Inflammatory macrophage treated with lipopolysaccharide for 1 hour (primary cell): ENCODE results near the gene MAP3K21.

Experiments
- DNase-seq, 2 donors: peaks; one replicate each; pipeline ENCODE4 v3.0.0-alpha.2; 2020 to 2022

Gene MAP3K21

GRCh38 chr1:233326811-233327650 is 493 bp upstream of the MAP3K21 start:
- peak; percentile 91 to 92 for DNase-seq

DNA sequence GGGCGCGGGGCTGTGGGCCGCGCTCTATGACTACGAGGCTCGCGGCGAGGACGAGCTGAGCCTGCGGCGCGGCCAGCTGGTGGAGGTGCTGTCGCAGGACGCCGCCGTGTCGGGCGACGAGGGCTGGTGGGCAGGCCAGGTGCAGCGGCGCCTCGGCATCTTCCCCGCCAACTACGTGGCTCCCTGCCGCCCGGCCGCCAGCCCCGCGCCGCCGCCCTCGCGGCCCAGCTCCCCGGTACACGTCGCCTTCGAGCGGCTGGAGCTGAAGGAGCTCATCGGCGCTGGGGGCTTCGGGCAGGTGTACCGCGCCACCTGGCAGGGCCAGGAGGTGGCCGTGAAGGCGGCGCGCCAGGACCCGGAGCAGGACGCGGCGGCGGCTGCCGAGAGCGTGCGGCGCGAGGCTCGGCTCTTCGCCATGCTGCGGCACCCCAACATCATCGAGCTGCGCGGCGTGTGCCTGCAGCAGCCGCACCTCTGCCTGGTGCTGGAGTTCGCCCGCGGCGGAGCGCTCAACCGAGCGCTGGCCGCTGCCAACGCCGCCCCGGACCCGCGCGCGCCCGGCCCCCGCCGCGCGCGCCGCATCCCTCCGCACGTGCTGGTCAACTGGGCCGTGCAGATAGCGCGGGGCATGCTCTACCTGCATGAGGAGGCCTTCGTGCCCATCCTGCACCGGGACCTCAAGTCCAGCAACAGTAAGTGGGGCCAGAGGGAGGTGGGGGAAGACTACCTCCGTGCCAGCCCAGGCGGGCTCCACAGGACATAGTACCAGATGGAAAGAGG is 808 bp downstream of the MAP3K21 start:
- DNase-seq: peak in 1 of 2 donors; percentile 5

- DNase-seq: no peak
Measured at GRCh38 chr1:233331676-233332519, 4.4 kb downstream of the MAP3K21 start.

- peak in 1 of 2 donors; percentile 27 for DNase-seq
Measured at GRCh38 chr1:233333086-233333485, 5.6 kb downstream of the MAP3K21 start.

GRCh38 chr1:233334092-233334491 is 6.6 kb downstream of the MAP3K21 start:
- DNase-seq: no peak

DNA sequence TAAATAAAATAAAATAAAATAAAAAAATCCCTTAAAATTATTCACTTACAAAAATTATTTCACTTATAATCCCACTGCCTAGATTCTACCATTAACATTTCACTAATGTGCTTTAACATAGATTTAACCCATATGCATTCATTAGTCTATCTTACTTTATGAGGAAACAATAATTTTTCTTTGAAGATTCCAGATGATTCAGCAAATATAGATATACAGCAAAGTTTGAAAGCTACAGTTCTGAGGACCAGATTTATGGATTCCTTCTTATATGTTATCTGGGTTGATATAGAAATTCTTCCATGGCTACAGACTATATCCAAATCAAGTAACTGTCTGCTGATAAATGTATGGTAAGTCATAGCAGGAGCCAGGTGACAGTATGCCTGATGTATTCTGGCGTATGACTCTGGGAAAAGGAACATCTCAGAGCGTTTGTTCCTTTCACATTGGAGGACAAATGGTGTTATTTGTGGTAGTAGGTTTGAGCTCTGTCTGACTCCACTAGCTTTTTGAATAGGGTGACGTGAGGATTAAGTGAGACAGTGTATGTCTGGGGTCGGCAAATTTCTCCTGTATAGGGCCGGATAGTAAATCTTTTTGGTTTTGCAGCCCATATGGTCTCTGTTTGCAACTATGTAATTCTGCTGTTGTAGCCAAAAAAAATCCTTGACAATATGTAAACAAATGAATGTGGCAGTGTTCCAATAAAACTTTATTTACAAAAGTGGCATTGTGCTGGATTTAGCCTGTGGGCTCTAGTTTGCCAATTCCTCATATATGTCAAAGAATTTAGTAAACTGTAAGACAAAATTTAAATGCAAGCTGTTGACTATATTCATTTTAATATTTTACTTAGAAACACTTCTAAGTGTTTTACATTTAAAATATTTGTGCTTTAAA is 9.3 kb downstream of the MAP3K21 start:
- DNase-seq: no peak

GRCh38 chr1:233337505-233337904 is 10.0 kb downstream of the MAP3K21 start:
- DNase-seq: no peak

GRCh38 chr1:233338102-233338501 is 10.6 kb downstream of the MAP3K21 start:
- no peak for DNase-seq

- no peak for DNase-seq
Measured at GRCh38 chr1:233340031-233340555, 12.6 kb downstream of the MAP3K21 start.

DNA sequence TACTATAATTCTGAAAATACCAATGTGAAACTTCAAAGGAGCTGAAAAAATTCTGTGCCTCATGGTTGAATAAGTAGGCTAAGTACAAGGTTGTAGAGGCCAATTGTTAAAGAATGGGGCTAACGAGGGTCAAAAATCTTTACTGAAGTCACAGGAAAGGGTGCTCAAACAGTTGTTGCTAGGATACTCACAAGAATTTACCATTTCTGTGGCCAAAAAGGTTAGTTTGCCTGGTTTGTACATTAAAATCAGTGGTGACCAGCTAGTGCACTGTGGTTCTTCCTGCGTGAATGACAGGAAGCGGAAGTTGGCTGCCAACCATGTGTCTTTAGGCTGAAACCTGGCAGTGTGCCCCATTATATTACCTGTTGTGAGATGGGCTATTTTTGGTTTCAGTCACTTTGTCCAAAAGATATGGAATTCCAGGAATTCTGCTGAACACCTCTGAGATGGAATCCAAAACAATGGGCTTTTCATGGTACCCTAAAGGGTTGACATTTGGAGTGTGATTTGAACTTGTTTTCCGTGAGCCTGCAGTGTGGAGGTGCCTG is 13.5 kb downstream of the MAP3K21 start:
- DNase-seq: no peak

GRCh38 chr1:233342086-233342485 is 14.6 kb downstream of the MAP3K21 start:
- no peak for DNase-seq

GRCh38 chr1:233343262-233343661 is 15.7 kb downstream of the MAP3K21 start:
- DNase-seq: no peak

- no peak for DNase-seq
Measured at GRCh38 chr1:233347338-233347737, 19.8 kb downstream of the MAP3K21 start.

- no peak for DNase-seq
Measured at GRCh38 chr1:233349137-233349536, 21.6 kb downstream of the MAP3K21 start.

GRCh38 chr1:233354983-233355382 is 27.5 kb downstream of the MAP3K21 start:
- no peak for DNase-seq

DNA sequence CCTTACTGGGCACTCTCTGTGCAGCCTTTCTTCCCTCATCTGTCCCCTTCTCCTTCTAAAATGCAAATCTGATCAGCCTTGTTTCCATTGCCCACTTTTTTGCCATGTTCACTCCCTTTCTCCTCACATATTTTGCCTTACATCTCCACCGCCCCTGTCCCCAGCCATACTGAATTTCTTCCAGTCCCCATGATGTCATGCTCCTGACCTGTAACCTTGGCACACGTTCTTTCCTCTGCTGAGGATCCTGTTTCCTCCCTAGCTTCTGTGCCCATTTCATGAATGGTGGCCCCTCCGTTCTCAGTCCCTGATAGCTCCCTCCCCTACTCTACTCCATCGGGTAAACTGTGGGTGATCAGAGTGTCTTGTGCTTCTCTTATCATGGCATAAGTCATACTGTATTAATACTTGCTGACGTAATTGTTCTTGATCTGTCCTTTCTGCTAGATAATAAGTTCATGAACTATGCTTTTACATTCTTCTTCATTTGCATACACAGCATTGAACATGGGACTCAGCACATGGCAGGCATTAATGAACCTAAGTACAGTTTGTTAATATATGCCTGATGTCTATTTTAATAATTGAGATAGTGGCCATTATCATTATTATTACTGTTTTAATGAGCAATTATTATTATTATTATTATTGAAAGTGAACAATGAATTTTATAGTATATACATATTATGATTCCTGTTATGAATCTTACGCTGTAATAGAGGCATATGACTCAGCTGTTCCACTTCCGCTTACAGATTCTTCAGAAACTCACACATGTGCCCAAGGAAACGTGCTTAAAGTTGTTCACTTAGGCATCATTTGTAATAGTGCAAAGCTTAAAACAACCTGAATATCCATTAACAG is 28.5 kb downstream of the MAP3K21 start:
- DNase-seq: peak; percentile 15 to 57

DNA sequence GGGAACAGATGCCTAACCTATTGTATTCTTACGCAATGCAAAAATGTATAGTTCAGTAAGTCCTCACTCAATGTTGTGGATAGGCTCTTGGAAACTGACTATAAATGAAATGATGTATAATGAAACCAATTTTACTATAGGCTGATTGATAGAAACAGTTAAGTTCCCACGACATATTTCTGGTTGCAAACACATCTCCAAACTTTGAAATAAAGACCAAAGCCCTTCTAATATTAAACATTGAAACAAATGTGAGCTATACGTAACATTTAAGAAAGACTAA is 29.1 kb downstream of the MAP3K21 start:
- DNase-seq: no peak

GRCh38 chr1:233357595-233358397 is 30.3 kb downstream of the MAP3K21 start:
- no peak for DNase-seq

GRCh38 chr1:233359431-233359830 is 31.9 kb downstream of the MAP3K21 start:
- no peak for DNase-seq

- no peak for DNase-seq
Measured at GRCh38 chr1:233359905-233360304, 32.4 kb downstream of the MAP3K21 start.
